Thyroid gland (tissue), 4 donors: Measurements from ENCODE around the gene ST3GAL2.

Experiments
- POLR2A ChIP-seq, 2 donors: fragments of 450-650 bp; IDR thresholded peaks; one replicate each; pipeline ENCODE4 v1.6.1; 2017; ENCODE audit warnings: antibody characterized with exemption in 2 of 2, mild to moderate bottlenecking in 2 of 2, moderate library complexity in 1 of 2
- TF ChIP-seq, protein P1 (sequence below), 6 experiments: fragments of 200-600 bp in 3 of 6; fragments of 450-650 bp in 3 of 6; sonication (generic) in 3 of 6; IDR thresholded peaks; one replicate each; pipeline ENCODE4 v1.5.1; 2016 to 2019; ENCODE audit warnings: antibody characterized with exemption in 6 of 6, mild to moderate bottlenecking in 2 of 6, inconsistent platforms in 1 of 6, moderate library complexity in 1 of 6

GRCh38 chr16:70482624-70483023, 43.7 kb upstream of the ST3GAL2 start:
- TF ChIP-seq, protein P1, sequence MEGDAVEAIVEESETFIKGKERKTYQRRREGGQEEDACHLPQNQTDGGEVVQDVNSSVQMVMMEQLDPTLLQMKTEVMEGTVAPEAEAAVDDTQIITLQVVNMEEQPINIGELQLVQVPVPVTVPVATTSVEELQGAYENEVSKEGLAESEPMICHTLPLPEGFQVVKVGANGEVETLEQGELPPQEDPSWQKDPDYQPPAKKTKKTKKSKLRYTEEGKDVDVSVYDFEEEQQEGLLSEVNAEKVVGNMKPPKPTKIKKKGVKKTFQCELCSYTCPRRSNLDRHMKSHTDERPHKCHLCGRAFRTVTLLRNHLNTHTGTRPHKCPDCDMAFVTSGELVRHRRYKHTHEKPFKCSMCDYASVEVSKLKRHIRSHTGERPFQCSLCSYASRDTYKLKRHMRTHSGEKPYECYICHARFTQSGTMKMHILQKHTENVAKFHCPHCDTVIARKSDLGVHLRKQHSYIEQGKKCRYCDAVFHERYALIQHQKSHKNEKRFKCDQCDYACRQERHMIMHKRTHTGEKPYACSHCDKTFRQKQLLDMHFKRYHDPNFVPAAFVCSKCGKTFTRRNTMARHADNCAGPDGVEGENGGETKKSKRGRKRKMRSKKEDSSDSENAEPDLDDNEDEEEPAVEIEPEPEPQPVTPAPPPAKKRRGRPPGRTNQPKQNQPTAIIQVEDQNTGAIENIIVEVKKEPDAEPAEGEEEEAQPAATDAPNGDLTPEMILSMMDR (IDR thresholded peaks at IDR 0.05) = no peak
- TF ChIP-seq POLR2A (IDR thresholded peaks at IDR 0.05) = no peak
